Stomach smooth muscle (tissue), 2 donors: Measurements from ENCODE around the gene AGFG1.

Experiments used
- H3K27ac ChIP-seq: one replicate; pipeline ENCODE4 v1.7.0; 2013; ENCODE audit warnings: mild to moderate bottlenecking, low read length, inconsistent platforms
- H3K27me3 ChIP-seq, 2 donors: one replicate each; pipeline ENCODE4 v1.7.0; 2013; ENCODE audit warnings: low read length in 2 of 2; ENCODE audit not compliant: insufficient read depth in 2 of 2, control insufficient read depth in 1 of 2
- H3K36me3 ChIP-seq, 2 donors: one replicate each; pipeline ENCODE4 v1.7.0; 2013; ENCODE audit warnings: low read length in 2 of 2; ENCODE audit not compliant: control insufficient read depth in 2 of 2, insufficient read depth in 2 of 2
- H3K4me1 ChIP-seq: one replicate; pipeline ENCODE4 v1.7.0; 2013; ENCODE audit warnings: low read length; ENCODE audit not compliant: control insufficient read depth, insufficient read depth
- H3K4me3 ChIP-seq, 2 donors: one replicate each; pipeline ENCODE4 v1.7.0; 2013; ENCODE audit warnings: low read length in 2 of 2
- H3K9ac ChIP-seq, 2 donors: one replicate each; pipeline ENCODE4 v1.7.0; 2013; ENCODE audit warnings: low read length in 2 of 2, mild to moderate bottlenecking in 1 of 2
- H3K9me3 ChIP-seq, 2 donors: one replicate each; pipeline ENCODE4 v1.7.0; 2013; ENCODE audit warnings: low read length in 2 of 2; ENCODE audit not compliant: control insufficient read depth in 2 of 2
- donor health status: healthy.
- donor health status: Pancreatic carcinoma.

The AGFG1 gene

DNA sequence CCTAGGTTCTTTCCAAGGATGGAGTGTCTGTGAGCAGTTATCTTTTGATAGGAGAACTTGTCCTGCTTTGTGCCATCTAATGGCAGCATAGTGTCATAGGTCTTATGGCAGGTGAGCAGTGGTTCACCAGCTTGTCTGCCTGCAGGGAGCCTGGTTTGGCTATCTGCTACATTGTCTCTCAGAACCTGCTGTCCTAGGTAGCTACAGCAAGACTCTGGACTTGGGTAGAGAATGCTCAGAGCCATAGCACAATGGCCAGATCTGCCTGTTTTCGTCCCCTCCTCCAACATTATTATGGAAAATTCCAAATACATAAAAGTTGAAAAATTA lies 28.3 kb downstream of the AGFG1 start:
- no peak overlapping the region for H3K9ac ChIP-seq
- H3K36me3 ChIP-seq, result no peaks in the 10 kb centered on the region
- H3K27ac ChIP-seq, result no peak overlapping the region
- H3K27me3 ChIP-seq, result no peaks in the 10 kb centered on the region
- no peaks in the 10 kb centered on the region for H3K9me3 ChIP-seq
- peaks cover 3% of the 10 kb centered on the region for H3K4me1 ChIP-seq
- H3K4me3 ChIP-seq, result no peak overlapping the region

GRCh38 chr2:227503433-227504406 lies 31.8 kb downstream of the AGFG1 start:
- Histone ChIP-seq H3K9ac (no peak overlapping the region), H3K4me1 (peaks cover 3% of the 10 kb centered on the region), H3K27me3 (no peaks in the 10 kb centered on the region), H3K36me3 (no peaks in the 10 kb centered on the region), H3K27ac (no peak overlapping the region), H3K4me3 (no peak overlapping the region), H3K9me3 (no peaks in the 10 kb centered on the region)

- Histone ChIP-seq H3K27ac (no peak overlapping the region), H3K9ac (no peak overlapping the region)
These were observed 32.7 kb downstream of the AGFG1 start for GRCh38 chr2:227504700-227505099.

GRCh38 chr2:227506456-227506855 lies 34.5 kb downstream of the AGFG1 start:
- Histone ChIP-seq H3K4me1 (peaks cover 4% of the 10 kb centered on the region), H3K27ac (no peak overlapping the region), H3K27me3 (no peaks in the 10 kb centered on the region), H3K36me3 (no peaks in the 10 kb centered on the region), H3K9ac (no peak overlapping the region), H3K9me3 (no peaks in the 10 kb centered on the region), H3K4me3 (no peak overlapping the region)

More at GRCh38 chr2:227504700-227505099, 32.7 kb downstream of the AGFG1 start:
- Histone ChIP-seq H3K27me3 (no peaks in the 10 kb centered on the region), H3K4me1 (peaks cover 3% of the 10 kb centered on the region), H3K36me3 (no peaks in the 10 kb centered on the region), H3K9me3 (no peaks in the 10 kb centered on the region), H3K4me3 (no peak overlapping the region)

DNA sequence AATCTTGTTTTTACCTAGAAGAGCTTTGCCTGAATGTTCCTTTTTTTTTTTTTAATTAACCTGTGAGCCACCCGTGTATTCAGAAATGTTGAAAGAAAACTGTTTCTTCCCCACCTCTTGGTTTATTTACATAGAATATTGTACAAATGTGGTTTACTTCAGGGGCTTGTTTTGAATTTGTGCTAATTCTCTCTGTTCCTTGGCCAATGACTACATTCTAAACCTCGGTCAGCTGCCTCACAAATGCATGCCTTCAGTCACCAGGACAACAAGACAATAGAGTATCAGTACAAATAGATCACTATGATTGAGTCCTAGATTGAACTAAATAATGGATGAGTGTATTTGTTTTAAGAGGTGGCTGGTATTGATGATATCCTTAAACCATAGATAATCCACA lies 36.0 kb downstream of the AGFG1 start:
- Histone ChIP-seq H3K27ac (no peak overlapping the region), H3K4me3 (no peak overlapping the region), H3K4me1 (peaks cover 10% of the 10 kb centered on the region)

DNA sequence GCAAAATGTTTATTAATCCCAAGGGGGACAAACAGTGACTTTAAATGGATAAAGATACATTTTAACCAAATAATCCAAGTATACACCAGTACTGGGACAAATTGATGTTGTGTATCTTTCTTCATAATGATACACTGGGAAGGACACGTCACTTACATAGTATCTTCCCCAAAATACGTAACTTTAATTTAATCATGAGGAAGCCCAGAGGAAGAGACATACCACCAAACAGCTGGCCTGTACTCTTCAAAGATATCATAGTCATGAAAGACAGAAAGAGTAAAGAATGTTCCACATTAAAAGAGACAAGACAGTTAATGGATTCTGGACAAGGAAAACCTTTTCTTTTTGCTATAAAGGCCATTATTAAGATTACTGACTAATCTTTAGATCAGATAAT lies 37.1 kb downstream of the AGFG1 start:
- Histone ChIP-seq H3K9ac (no peak overlapping the region), H3K9me3 (no peaks in the 10 kb centered on the region), H3K27me3 (no peaks in the 10 kb centered on the region), H3K4me1 (peaks cover 12% of the 10 kb centered on the region), H3K36me3 (no peaks in the 10 kb centered on the region), H3K27ac (no peak overlapping the region), H3K4me3 (no peak overlapping the region)

More for the DNA sequence above, 36.0 kb downstream of the AGFG1 start:
- no peaks in the 10 kb centered on the region for H3K27me3 ChIP-seq
- no peaks in the 10 kb centered on the region for H3K9me3 ChIP-seq
- H3K36me3 ChIP-seq, result no peaks in the 10 kb centered on the region
- no peak overlapping the region for H3K9ac ChIP-seq

DNA sequence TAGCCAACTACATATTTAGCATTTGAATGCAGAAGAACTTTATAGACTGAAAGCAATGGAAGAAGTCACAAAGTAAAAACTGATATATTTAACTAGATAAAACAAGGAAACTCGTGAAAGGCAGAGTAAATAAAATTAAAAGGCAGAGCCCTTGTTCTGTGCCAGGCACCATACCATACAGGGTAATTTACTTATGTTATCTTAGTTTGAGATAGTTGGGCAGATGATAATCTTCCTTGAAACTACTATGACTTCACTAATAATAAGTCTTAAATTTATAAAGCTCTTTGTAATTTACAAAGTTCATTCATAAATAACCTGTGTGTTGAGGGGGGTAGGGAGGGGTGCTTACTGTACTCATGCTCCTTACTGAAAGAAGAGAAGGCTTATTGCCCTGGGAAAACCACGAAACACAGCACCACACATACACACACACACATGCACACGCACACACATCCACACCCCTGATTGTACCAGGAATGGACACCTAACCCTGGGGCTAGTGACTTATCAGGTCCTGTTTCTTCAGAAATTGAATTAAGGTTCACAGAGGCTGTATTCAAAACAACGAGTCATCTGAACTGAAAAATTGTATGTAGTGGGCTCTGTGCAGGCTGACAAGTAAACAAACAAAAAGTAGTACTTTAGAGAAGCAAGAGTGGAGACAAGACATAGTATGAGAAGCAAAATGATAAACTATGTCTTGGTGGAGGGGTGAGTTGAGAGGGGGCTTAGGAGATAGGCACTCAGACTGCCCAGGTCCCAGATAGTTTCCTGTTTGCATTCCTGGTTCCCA lies 38.1 kb downstream of the AGFG1 start:
- Histone ChIP-seq H3K9ac (no peak overlapping the region), H3K36me3 (no peaks in the 10 kb centered on the region), H3K27me3 (no peaks in the 10 kb centered on the region), H3K27ac (no peak overlapping the region), H3K9me3 (no peaks in the 10 kb centered on the region), H3K4me3 (no peak overlapping the region), H3K4me1 (peaks cover 12% of the 10 kb centered on the region)

- Histone ChIP-seq H3K9ac (no peak overlapping the region), H3K36me3 (no peaks in the 10 kb centered on the region), H3K27me3 (no peaks in the 10 kb centered on the region), H3K4me3 (no peak overlapping the region), H3K9me3 (no peaks in the 10 kb centered on the region), H3K4me1 (peaks cover 12% of the 10 kb centered on the region), H3K27ac (no peak overlapping the region)
These were observed 38.6 kb downstream of the AGFG1 start for GRCh38 chr2:227510620-227510958.

DNA sequence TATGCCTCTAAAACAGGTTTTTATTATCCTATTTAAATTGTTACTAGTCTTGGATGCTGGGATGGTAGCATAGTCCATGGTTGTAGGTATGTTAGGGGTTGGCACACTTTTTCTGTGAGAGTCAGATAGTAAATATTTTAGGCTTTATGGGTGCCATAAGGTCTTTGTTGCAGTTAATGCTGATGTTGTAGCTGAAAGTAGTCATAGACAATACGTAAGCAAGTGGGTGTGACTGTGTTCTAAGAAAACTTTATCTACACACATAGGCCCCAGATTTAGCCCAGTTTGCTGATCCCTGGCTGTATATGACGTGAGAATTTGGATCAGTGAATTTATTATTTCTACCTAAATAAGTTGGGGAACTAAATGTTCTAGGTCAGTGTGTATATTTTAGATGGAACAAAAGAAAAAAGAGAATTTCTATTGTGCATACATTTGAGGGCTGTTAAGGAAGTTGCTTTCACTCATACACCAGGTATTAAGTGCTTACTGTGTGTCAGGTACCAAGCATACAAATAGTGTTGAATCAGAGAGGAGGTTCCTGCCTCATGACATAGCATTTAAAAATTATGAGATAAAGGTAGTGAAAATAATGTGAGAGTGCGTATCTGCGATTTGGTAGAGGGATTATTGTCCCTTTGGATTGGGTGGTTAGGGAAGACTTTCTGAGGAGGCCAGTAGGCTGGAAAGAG lies 39.4 kb downstream of the AGFG1 start:
- Histone ChIP-seq H3K4me1 (peaks cover 12% of the 10 kb centered on the region), H3K36me3 (no peaks in the 10 kb centered on the region), H3K9ac (no peak overlapping the region), H3K27ac (no peak overlapping the region), H3K4me3 (no peak overlapping the region), H3K27me3 (no peaks in the 10 kb centered on the region), H3K9me3 (no peaks in the 10 kb centered on the region)

DNA sequence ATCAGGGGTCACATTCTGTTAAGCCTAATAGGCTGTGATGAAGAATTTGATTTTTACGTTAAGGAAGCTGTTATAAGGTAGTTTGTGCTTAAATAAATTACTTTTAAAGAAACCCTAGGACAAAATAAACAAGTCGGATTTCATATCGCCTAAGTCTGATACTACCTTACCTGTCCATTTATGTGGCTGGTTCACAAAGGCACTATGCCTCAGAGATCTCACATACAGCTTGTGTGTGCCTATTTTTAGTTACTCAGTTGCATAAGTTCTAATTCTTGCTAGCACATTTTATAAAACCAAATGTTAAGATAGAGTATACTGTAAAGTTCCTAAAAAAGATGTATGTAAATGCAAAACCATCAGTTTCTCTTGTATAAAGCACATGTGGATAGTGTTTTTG lies 40.0 kb downstream of the AGFG1 start:
- H3K27ac ChIP-seq, result no peak overlapping the region
- H3K4me3 ChIP-seq, result no peak overlapping the region
- no peaks in the 10 kb centered on the region for H3K27me3 ChIP-seq
- H3K36me3 ChIP-seq, result no peaks in the 10 kb centered on the region
- H3K4me1 ChIP-seq, result peaks cover 12% of the 10 kb centered on the region
- no peaks in the 10 kb centered on the region for H3K9me3 ChIP-seq
- H3K9ac ChIP-seq, result no peak overlapping the region
